ENCODE results near the gene BIN1. TPM values are rescaled to one million over a fixed set of nuclear protein-coding genes. Genes with fewer than 3 reads are reported as not detected.

The BIN1 gene
- total and polyA plus RNA-seq, 4 donors: 103 to 220 (median 163) TPM

GRCh38 chr2:127071901-127072328, 35.0 kb downstream of the BIN1 start:
- peaks cover 85% of the 10 kb centered on the region for H3K36me3 ChIP-seq (ENCODE audit: control insufficient read depth, insufficient read depth, low read length)
- no peaks in the 10 kb centered on the region for H3K27me3 ChIP-seq (ENCODE audit: control insufficient read depth, insufficient read depth, low read length)
- 92% methylated on average over 9 of the region's 9 CpGs for WGBS (ENCODE audit: insufficient coverage)
- H3K4me1 ChIP-seq (ENCODE audit: control insufficient read depth, insufficient read depth, low read length): peaks cover 66% of the 10 kb centered on the region
- no peaks in the 10 kb centered on the region for H3K9me3 ChIP-seq (ENCODE audit: control insufficient read depth, insufficient read depth, low read length)
- no peak for DNase-seq (ENCODE audit: low read depth in 4 of 6, low spot score in 6 of 6)
- H3K27ac ChIP-seq (ENCODE audit: low read depth, low read length): no peak overlapping the region
- no peak overlapping the region for H3K4me3 ChIP-seq (ENCODE audit: low read depth, low read length)

GRCh38 chr2:127070221-127070620, 36.7 kb downstream of the BIN1 start:
- H3K4me1 ChIP-seq (ENCODE audit: control insufficient read depth, insufficient read depth, low read length): peaks cover 73% of the 10 kb centered on the region
- peaks cover 89% of the 10 kb centered on the region for H3K36me3 ChIP-seq (ENCODE audit: control insufficient read depth, insufficient read depth, low read length)

DNA sequence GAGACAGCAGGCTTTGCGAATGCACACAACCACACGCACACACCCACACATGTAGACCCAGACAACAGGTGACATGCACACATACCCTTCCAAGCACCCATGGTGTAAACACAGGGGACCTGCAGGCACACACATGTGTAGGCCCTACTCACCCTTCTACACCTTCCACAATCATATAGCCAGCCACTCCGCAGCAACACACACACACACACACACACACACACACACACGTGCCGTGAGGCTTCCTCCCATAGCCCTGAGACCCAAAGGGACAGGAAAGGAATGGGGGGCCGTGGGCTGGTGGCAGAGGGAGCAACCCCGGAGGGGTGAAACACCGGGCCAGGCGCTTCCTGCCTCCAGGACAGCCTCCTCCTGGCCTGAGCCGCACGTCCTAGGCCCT, 37.4 kb downstream of the BIN1 start:
- Histone ChIP-seq H3K36me3 (ENCODE audit: control insufficient read depth, insufficient read depth, low read length) (peaks cover 91% of the 10 kb centered on the region), H3K4me3 (ENCODE audit: low read depth, low read length) (no peak overlapping the region), H3K27ac (ENCODE audit: low read depth, low read length) (no peak overlapping the region), H3K4me1 (ENCODE audit: control insufficient read depth, insufficient read depth, low read length) (peaks cover 75% of the 10 kb centered on the region), H3K27me3 (ENCODE audit: control insufficient read depth, insufficient read depth, low read length) (no peaks in the 10 kb centered on the region), H3K9me3 (ENCODE audit: control insufficient read depth, insufficient read depth, low read length) (no peaks in the 10 kb centered on the region)
- DNase-seq (ENCODE audit: low read depth in 4 of 6, low spot score in 6 of 6): no peak
- 88% methylated on average over 9 of the region's 11 CpGs for WGBS (ENCODE audit: insufficient coverage)

More at GRCh38 chr2:127070221-127070620, 36.7 kb downstream of the BIN1 start:
- Histone ChIP-seq H3K4me3 (ENCODE audit: low read depth, low read length) (no peak overlapping the region), H3K27ac (ENCODE audit: low read depth, low read length) (no peak overlapping the region), H3K9me3 (ENCODE audit: control insufficient read depth, insufficient read depth, low read length) (no peaks in the 10 kb centered on the region), H3K27me3 (ENCODE audit: control insufficient read depth, insufficient read depth, low read length) (no peaks in the 10 kb centered on the region)
- 93% methylated on average over 10 of the region's 11 CpGs for WGBS (ENCODE audit: insufficient coverage)
- no peak for DNase-seq (ENCODE audit: low read depth in 4 of 6, low spot score in 6 of 6)

DNA sequence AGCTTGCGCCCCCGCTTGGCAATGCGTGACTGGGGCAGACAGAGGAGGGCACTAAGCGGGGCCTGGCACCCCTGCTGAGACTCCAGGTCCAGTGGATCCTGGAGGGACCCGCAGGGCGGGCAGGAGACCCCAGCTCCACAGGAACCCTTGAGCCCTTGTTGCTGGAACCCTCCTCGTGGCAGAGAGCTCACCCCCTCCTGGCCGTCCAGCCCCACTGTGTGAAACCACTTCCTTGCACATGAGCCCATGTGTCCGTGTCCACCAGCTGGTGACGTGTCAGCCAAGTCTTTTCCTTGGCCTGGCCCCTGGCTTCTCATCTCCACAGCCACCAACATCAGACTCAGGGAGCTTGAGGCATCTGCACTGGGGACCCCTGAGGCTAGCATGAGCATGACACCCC, 38.0 kb downstream of the BIN1 start:
- no peaks in the 10 kb centered on the region for H3K27me3 ChIP-seq (ENCODE audit: control insufficient read depth, insufficient read depth, low read length)
- H3K4me3 ChIP-seq (ENCODE audit: low read depth, low read length): no peak overlapping the region
- peaks cover 74% of the 10 kb centered on the region for H3K4me1 ChIP-seq (ENCODE audit: control insufficient read depth, insufficient read depth, low read length)
- no peaks in the 10 kb centered on the region for H3K9me3 ChIP-seq (ENCODE audit: control insufficient read depth, insufficient read depth, low read length)
- 90% methylated on average over 9 of the region's 10 CpGs for WGBS (ENCODE audit: insufficient coverage)
- DNase-seq (ENCODE audit: low read depth in 4 of 6, low spot score in 6 of 6): no peak
- peaks cover 93% of the 10 kb centered on the region for H3K36me3 ChIP-seq (ENCODE audit: control insufficient read depth, insufficient read depth, low read length)
- H3K27ac ChIP-seq (ENCODE audit: low read depth, low read length): no peak overlapping the region

DNA sequence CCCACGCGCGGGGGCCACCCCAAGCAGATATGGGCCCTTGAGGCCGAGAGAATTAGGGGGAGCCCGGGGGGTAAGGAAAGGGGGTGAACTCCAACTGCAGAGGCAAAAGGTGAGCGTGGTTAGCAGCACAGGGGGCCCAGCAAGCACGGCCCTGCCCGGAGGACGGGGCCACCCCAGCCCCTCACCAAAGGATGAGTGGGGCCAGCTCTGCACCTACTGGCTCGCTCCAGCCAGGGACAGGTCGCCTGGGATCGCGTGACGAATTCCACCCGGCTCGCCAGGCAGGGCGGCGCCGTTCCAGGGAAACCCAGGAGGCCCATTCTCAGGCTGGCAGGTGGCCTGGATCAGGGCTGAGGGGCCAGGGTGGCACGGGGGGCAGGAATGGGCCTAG, 38.6 kb downstream of the BIN1 start:
- no peaks in the 10 kb centered on the region for H3K9me3 ChIP-seq (ENCODE audit: control insufficient read depth, insufficient read depth, low read length)
- H3K27me3 ChIP-seq (ENCODE audit: control insufficient read depth, insufficient read depth, low read length): no peaks in the 10 kb centered on the region
- WGBS (ENCODE audit: insufficient coverage): 88% methylated on average over 20 of the region's 20 CpGs
- peaks cover 67% of the 10 kb centered on the region for H3K4me1 ChIP-seq (ENCODE audit: control insufficient read depth, insufficient read depth, low read length)
- no peak overlapping the region for H3K4me3 ChIP-seq (ENCODE audit: low read depth, low read length)
- no peak for DNase-seq (ENCODE audit: low read depth in 4 of 6, low spot score in 6 of 6)
- H3K36me3 ChIP-seq (ENCODE audit: control insufficient read depth, insufficient read depth, low read length): peaks cover 94% of the 10 kb centered on the region
- H3K27ac ChIP-seq (ENCODE audit: low read depth, low read length): no peak overlapping the region

DNA sequence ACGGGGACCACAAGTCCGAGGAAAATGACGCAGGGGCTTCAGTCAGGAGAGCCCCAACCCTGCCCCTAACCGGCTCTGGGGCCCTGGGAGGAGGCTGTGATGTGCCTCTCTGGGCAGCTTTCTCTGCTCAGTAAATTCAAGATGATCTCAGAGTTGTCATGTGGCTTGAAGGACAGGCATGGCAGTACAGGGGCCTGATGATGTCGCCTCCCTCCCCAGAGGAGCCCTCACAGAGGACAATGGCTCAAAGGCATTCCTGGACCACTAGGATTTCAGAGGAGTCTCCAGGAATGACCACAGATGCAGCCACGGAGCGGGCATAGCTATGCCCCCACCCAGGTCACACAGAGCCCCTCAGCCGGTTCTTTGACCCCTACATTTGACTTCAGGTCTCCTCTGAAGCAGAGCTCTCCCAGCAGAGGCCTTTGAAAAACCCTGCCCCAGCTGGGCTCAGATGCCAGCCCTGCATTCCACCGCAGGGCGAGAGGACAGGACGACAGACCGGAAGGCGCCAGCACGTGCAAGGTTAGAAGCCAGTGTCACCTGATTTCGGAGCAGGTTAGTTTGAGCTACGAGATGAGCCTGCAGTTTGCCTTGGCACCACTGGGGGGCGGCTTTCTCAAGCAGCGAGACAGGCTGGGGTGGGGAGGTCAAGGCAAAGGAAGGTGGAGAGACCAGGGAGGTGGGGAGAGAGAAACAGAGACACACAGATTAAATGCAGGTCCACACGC, 39.2 kb downstream of the BIN1 start:
- Histone ChIP-seq H3K36me3 (ENCODE audit: control insufficient read depth, insufficient read depth, low read length) (peaks cover 94% of the 10 kb centered on the region), H3K27ac (ENCODE audit: low read depth, low read length) (no peak overlapping the region), H3K4me3 (ENCODE audit: low read depth, low read length) (no peak overlapping the region), H3K9me3 (ENCODE audit: control insufficient read depth, insufficient read depth, low read length) (no peaks in the 10 kb centered on the region), H3K27me3 (ENCODE audit: control insufficient read depth, insufficient read depth, low read length) (no peaks in the 10 kb centered on the region), H3K4me1 (ENCODE audit: control insufficient read depth, insufficient read depth, low read length) (peaks cover 62% of the 10 kb centered on the region)
- 44% methylated on average over 19 of the region's 19 CpGs for WGBS (ENCODE audit: insufficient coverage)
- DNase-seq (ENCODE audit: low read depth in 4 of 6, low spot score in 6 of 6): peak in 3 of 6 donors; percentile 26 to 76 (median 56)

GRCh38 chr2:127066942-127067341, 40.0 kb downstream of the BIN1 start:
- Histone ChIP-seq H3K36me3 (ENCODE audit: control insufficient read depth, insufficient read depth, low read length) (peaks cover 94% of the 10 kb centered on the region), H3K4me3 (ENCODE audit: low read depth, low read length) (no peak overlapping the region), H3K9me3 (ENCODE audit: control insufficient read depth, insufficient read depth, low read length) (no peaks in the 10 kb centered on the region), H3K27me3 (ENCODE audit: control insufficient read depth, insufficient read depth, low read length) (no peaks in the 10 kb centered on the region), H3K4me1 (ENCODE audit: control insufficient read depth, insufficient read depth, low read length) (peaks cover 55% of the 10 kb centered on the region), H3K27ac (ENCODE audit: low read depth, low read length) (no peak overlapping the region)
- WGBS (ENCODE audit: insufficient coverage): 90% methylated on average over 3 of the region's 10 CpGs
- no peak for DNase-seq (ENCODE audit: low read depth in 4 of 6, low spot score in 6 of 6)

GRCh38 chr2:127065940-127066318, 41.0 kb downstream of the BIN1 start:
- WGBS (ENCODE audit: insufficient coverage): 91% methylated on average over 5 of the region's 5 CpGs
- Histone ChIP-seq H3K27me3 (ENCODE audit: control insufficient read depth, insufficient read depth, low read length) (no peaks in the 10 kb centered on the region), H3K27ac (ENCODE audit: low read depth, low read length) (no peak overlapping the region), H3K4me1 (ENCODE audit: control insufficient read depth, insufficient read depth, low read length) (peaks cover 49% of the 10 kb centered on the region), H3K9me3 (ENCODE audit: control insufficient read depth, insufficient read depth, low read length) (no peaks in the 10 kb centered on the region), H3K36me3 (ENCODE audit: control insufficient read depth, insufficient read depth, low read length) (peaks cover 94% of the 10 kb centered on the region), H3K4me3 (ENCODE audit: low read depth, low read length) (no peak overlapping the region)
- no peak for DNase-seq (ENCODE audit: low read depth in 4 of 6, low spot score in 6 of 6)

GRCh38 chr2:127065299-127065939, 41.5 kb downstream of the BIN1 start:
- Histone ChIP-seq H3K9me3 (ENCODE audit: control insufficient read depth, insufficient read depth, low read length) (no peaks in the 10 kb centered on the region), H3K4me3 (ENCODE audit: low read depth, low read length) (no peak overlapping the region), H3K4me1 (ENCODE audit: control insufficient read depth, insufficient read depth, low read length) (peaks cover 46% of the 10 kb centered on the region), H3K36me3 (ENCODE audit: control insufficient read depth, insufficient read depth, low read length) (peaks cover 94% of the 10 kb centered on the region), H3K27ac (ENCODE audit: low read depth, low read length) (no peak overlapping the region), H3K27me3 (ENCODE audit: control insufficient read depth, insufficient read depth, low read length) (no peaks in the 10 kb centered on the region)
- DNase-seq (ENCODE audit: low read depth in 4 of 6, low spot score in 6 of 6): no peak
- WGBS (ENCODE audit: insufficient coverage): 82% methylated on average over 10 of the region's 13 CpGs

Measured in spinal cord (tissue), 10 donors.